Activated CD4-positive, alpha-beta T cell treated with anti-CD3 and anti-CD28 coated beads, Interleukin-2, amount 10 ng/mL, durations not matched to agents 24 days and 14 days (primary cell): ENCODE data around the gene EIF5A. TPM values are rescaled to one million over a fixed set of nuclear protein-coding genes. Genes with fewer than 3 reads are reported as not detected.
A peak's percentile ranks its signal among the peaks of the same experiment; 100 is the strongest.
"Not testable (repeated sequence)": the region's sequence is repeated elsewhere in the genome, so short reads cannot be mapped to it uniquely, and the experiment has no call there.

Experiments used
- DNase-seq: peaks from one replicate; pipeline ENCODE4 v3.0.0; 2022
- H3K27ac Mint-ChIP-seq: one replicate; pipeline ENCODE4 v1.8.0; 2022; ENCODE audit warnings: mild to moderate bottlenecking, mixed read lengths
- H3K27me3 Mint-ChIP-seq: one replicate; pipeline ENCODE4 v1.8.0; 2022; ENCODE audit warnings: mixed read lengths
- H3K36me3 Mint-ChIP-seq: one replicate; pipeline ENCODE4 v1.8.0; 2022; ENCODE audit warnings: low read depth, mild to moderate bottlenecking, mixed read lengths
- H3K4me1 Mint-ChIP-seq: one replicate; pipeline ENCODE4 v1.8.0; 2021; ENCODE audit warnings: mixed read lengths
- H3K4me3 Mint-ChIP-seq: one replicate; pipeline ENCODE4 v1.8.0; 2022; ENCODE audit warnings: mild to moderate bottlenecking, moderate library complexity, mixed read lengths
- H3K9me3 Mint-ChIP-seq: one replicate; pipeline ENCODE4 v1.8.0; 2021; ENCODE audit warnings: mixed read lengths
- intact Hi-C: fragments of 100-400 bp; cut with micrococcal nuclease; formaldehyde crosslinking; loops from one replicate; pipeline ENCODE4 v1.15.1; 2023
- total RNA-seq: library from RNA; stranded (reverse); gene quantifications from 2 replicates; pipeline ENCODE4 v1.2.3, GENCODE V29; 2022

The EIF5A gene
- total RNA-seq, 1 donor from 2014 or later, result 1,327 TPM

GRCh38 chr17:7326186-7326585 lies 18.8 kb downstream of the EIF5A start:
- H3K36me3 Mint-ChIP-seq, result peaks cover 28% of the 10 kb centered on the region
- H3K27me3 Mint-ChIP-seq, result no peaks in the 10 kb centered on the region
- intact Hi-C loops, result no loop called here
- H3K9me3 Mint-ChIP-seq, result no peaks in the 10 kb centered on the region
- no peak overlapping the region for H3K4me3 Mint-ChIP-seq
- H3K4me1 Mint-ChIP-seq, result peaks cover 24% of the 10 kb centered on the region
- no peak for DNase-seq
- no peak overlapping the region for H3K27ac Mint-ChIP-seq

- H3K27me3 Mint-ChIP-seq, result no peaks in the 10 kb centered on the region
Observed at GRCh38 chr17:7327056-7327455, 19.6 kb downstream of the EIF5A start.

GRCh38 chr17:7327501-7327900 lies 20.1 kb downstream of the EIF5A start:
- intact Hi-C loops, result no loop called here
- no peak overlapping the region for H3K27ac Mint-ChIP-seq
- H3K4me3 Mint-ChIP-seq, result peak overlapping the region; percentile 50
- no peak for DNase-seq
- H3K9me3 Mint-ChIP-seq, result no peaks in the 10 kb centered on the region
- peaks cover 16% of the 10 kb centered on the region for H3K36me3 Mint-ChIP-seq
- H3K27me3 Mint-ChIP-seq, result no peaks in the 10 kb centered on the region
- H3K4me1 Mint-ChIP-seq, result peaks cover 33% of the 10 kb centered on the region

More at GRCh38 chr17:7327056-7327455, 19.6 kb downstream of the EIF5A start:
- Mint-ChIP-seq H3K9me3 (no peaks in the 10 kb centered on the region), H3K36me3 (peaks cover 20% of the 10 kb centered on the region), H3K4me3 (no peak overlapping the region), H3K4me1 (peaks cover 28% of the 10 kb centered on the region), H3K27ac (no peak overlapping the region)
- intact Hi-C loops, result no loop called here
- DNase-seq, result no peak

- intact Hi-C loops, result loop anchor here (2.0 kb wide), 1 partner anchor 13 kb away; the partner anchor contains the start of gene GPS2
- Mint-ChIP-seq H3K27ac (peak overlapping the region; percentile 45), H3K36me3 (peaks cover 14% of the 10 kb centered on the region), H3K27me3 (no peaks in the 10 kb centered on the region), H3K4me1 (peaks cover 37% of the 10 kb centered on the region), H3K4me3 (peak overlapping the region; percentile 91), H3K9me3 (no peaks in the 10 kb centered on the region)
- DNase-seq, result no peak
Observed at GRCh38 chr17:7328009-7328408, 20.6 kb downstream of the EIF5A start.

GRCh38 chr17:7328840-7329373 lies 21.5 kb downstream of the EIF5A start, which contains the start of gene NEURL4:
NEURL4 (minus strand) TSS chr17:7329335; CDS start chr17:7329312, 23 bp downstream.
- peaks cover 41% of the 10 kb centered on the region for H3K4me1 Mint-ChIP-seq
- no peaks in the 10 kb centered on the region for H3K27me3 Mint-ChIP-seq
- H3K4me3 Mint-ChIP-seq, result peak within 1 kb of the TSS; percentile 91
- no peaks in the 10 kb centered on the region for H3K9me3 Mint-ChIP-seq
- intact Hi-C loops, result loop anchor here (1.0 to 2.0 kb wide), 2 partner anchors 14 to 21 kb away; partner anchors contain the start of gene GPS2
- H3K27ac Mint-ChIP-seq, result peak within 1 kb of the TSS; percentile 91
- DNase-seq, result no peak
- H3K36me3 Mint-ChIP-seq, result peaks cover 8% of the 10 kb centered on the region

- Mint-ChIP-seq H3K36me3 (peaks cover 3% of the 10 kb centered on the region), H3K4me3 (peak overlapping the region; percentile 91), H3K4me1 (peaks cover 38% of the 10 kb centered on the region), H3K27ac (peak overlapping the region; percentile 91), H3K27me3 (no peaks in the 10 kb centered on the region), H3K9me3 (no peaks in the 10 kb centered on the region)
- DNase-seq, result peak; percentile 99
- intact Hi-C loops, result loop anchor here (1.0 to 2.0 kb wide), 2 partner anchors 15 to 21 kb away; partner anchors contain the start of gene GPS2
Observed at GRCh38 chr17:7329374-7329996, 22.1 kb downstream of the EIF5A start.

GRCh38 chr17:7329997-7330637 lies 22.7 kb downstream of the EIF5A start:
- H3K27me3 Mint-ChIP-seq, result no peaks in the 10 kb centered on the region
- H3K9me3 Mint-ChIP-seq, result no peaks in the 10 kb centered on the region
- H3K36me3 Mint-ChIP-seq, result no peaks in the 10 kb centered on the region
- H3K4me3 Mint-ChIP-seq, result peak overlapping the region; percentile 91
- peak; percentile 94 for DNase-seq
- H3K27ac Mint-ChIP-seq, result peak overlapping the region; percentile 91
- intact Hi-C loops, result loop anchor here (1.0 to 2.0 kb wide), 2 partner anchors 15 to 22 kb away; partner anchors contain the start of gene GPS2
- peaks cover 40% of the 10 kb centered on the region for H3K4me1 Mint-ChIP-seq

- Mint-ChIP-seq H3K27ac (peak overlapping the region; percentile 91), H3K9me3 (no peaks in the 10 kb centered on the region), H3K4me1 (peaks cover 45% of the 10 kb centered on the region), H3K36me3 (no peaks in the 10 kb centered on the region), H3K4me3 (peak overlapping the region; percentile 91), H3K27me3 (no peaks in the 10 kb centered on the region)
- intact Hi-C loops, result no loop called here
- DNase-seq, result no peak
Observed at GRCh38 chr17:7330638-7331015, 23.2 kb downstream of the EIF5A start.

GRCh38 chr17:7332111-7332510 lies 24.7 kb downstream of the EIF5A start:
- H3K27me3 Mint-ChIP-seq, result no peaks in the 10 kb centered on the region
- DNase-seq, result no peak
- no peaks in the 10 kb centered on the region for H3K9me3 Mint-ChIP-seq
- peaks cover 3% of the 10 kb centered on the region for H3K36me3 Mint-ChIP-seq
- peak overlapping the region; percentile 85 for H3K27ac Mint-ChIP-seq
- H3K4me3 Mint-ChIP-seq, result peak overlapping the region; percentile 72
- H3K4me1 Mint-ChIP-seq, result peaks cover 50% of the 10 kb centered on the region
- intact Hi-C loops, result no loop called here

GRCh38 chr17:7332600-7333069 lies 25.2 kb downstream of the EIF5A start:
- peak; percentile 85 for DNase-seq
- H3K9me3 Mint-ChIP-seq, intact Hi-C loops, H3K36me3 Mint-ChIP-seq, H3K27me3 Mint-ChIP-seq: not testable (repeated sequence)
- Mint-ChIP-seq H3K4me3 (peak overlapping the region; percentile 72), H3K4me1 (peaks cover 52% of the 10 kb centered on the region), H3K27ac (peak overlapping the region; percentile 85)

- H3K27ac Mint-ChIP-seq, result peak overlapping the region; percentile 86
- peaks cover 47% of the 10 kb centered on the region for H3K4me1 Mint-ChIP-seq
- peak overlapping the region; percentile 91 for H3K4me3 Mint-ChIP-seq
- peaks cover 15% of the 10 kb centered on the region for H3K36me3 Mint-ChIP-seq
- intact Hi-C loops, result no loop called here
- DNase-seq, result no peak
- no peaks in the 10 kb centered on the region for H3K27me3 Mint-ChIP-seq
- no peaks in the 10 kb centered on the region for H3K9me3 Mint-ChIP-seq
Observed at GRCh38 chr17:7334938-7335538, 27.6 kb downstream of the EIF5A start.

GRCh38 chr17:7335765-7336164 lies 28.3 kb downstream of the EIF5A start:
- peaks cover 20% of the 10 kb centered on the region for H3K36me3 Mint-ChIP-seq
- peak overlapping the region; percentile 91 for H3K4me3 Mint-ChIP-seq
- intact Hi-C loops, result loop anchor here (2.0 kb wide), 1 partner anchor 15 kb away; no protein-coding TSS in a partner anchor
- not testable (repeated sequence) for H3K27me3 Mint-ChIP-seq, DNase-seq, H3K9me3 Mint-ChIP-seq
- H3K4me1 Mint-ChIP-seq, result peaks cover 46% of the 10 kb centered on the region
- peak overlapping the region; percentile 86 for H3K27ac Mint-ChIP-seq

- H3K36me3 Mint-ChIP-seq, result peaks cover 22% of the 10 kb centered on the region
- intact Hi-C loops, result loop anchor here (2.0 kb wide), 1 partner anchor 14 kb away; no protein-coding TSS in a partner anchor
- H3K9me3 Mint-ChIP-seq, result no peaks in the 10 kb centered on the region
- peaks cover 46% of the 10 kb centered on the region for H3K4me1 Mint-ChIP-seq
- H3K27me3 Mint-ChIP-seq, result no peaks in the 10 kb centered on the region
- peak; percentile 95 for DNase-seq
- H3K27ac Mint-ChIP-seq, result peak within 1 kb of the TSS; percentile 86
- peak within 1 kb of the TSS; percentile 91 for H3K4me3 Mint-ChIP-seq
Observed at GRCh38 chr17:7336240-7337175, 29.1 kb downstream of the EIF5A start, which contains the start of gene ACAP1. ACAP1 (plus strand) TSS chr17:7336529; CDS start chr17:7336735, 206 bp downstream.
